ENCODE data around the gene SLF2.

The SLF2 gene

GRCh38 chr10:100983868-100984671, 71.3 kb downstream of the SLF2 start:
- DNase-seq, result no peak

- no peak for DNase-seq
Measured at GRCh38 chr10:100984672-100985177, 72.0 kb downstream of the SLF2 start.

GRCh38 chr10:100985336-100985735, 72.6 kb downstream of the SLF2 start:
- no peak for DNase-seq

DNA sequence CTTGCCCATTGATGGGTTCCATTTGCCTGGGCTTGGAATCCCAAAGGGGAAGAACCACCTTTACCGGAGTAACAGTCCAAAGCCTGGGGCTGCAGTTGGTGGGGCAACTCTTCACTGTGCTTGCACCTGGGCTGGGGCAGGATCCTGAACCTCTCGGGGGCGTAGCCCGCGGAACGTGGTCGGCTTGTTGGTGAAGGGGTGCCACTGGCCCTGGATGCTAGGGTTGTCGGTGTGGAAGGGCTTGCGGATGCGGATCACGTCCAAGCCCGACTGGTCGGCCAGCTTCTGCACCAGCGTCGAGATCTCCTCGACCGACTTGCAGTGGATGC, 73.8 kb downstream of the SLF2 start:
- DNase-seq, result no peak

DNA sequence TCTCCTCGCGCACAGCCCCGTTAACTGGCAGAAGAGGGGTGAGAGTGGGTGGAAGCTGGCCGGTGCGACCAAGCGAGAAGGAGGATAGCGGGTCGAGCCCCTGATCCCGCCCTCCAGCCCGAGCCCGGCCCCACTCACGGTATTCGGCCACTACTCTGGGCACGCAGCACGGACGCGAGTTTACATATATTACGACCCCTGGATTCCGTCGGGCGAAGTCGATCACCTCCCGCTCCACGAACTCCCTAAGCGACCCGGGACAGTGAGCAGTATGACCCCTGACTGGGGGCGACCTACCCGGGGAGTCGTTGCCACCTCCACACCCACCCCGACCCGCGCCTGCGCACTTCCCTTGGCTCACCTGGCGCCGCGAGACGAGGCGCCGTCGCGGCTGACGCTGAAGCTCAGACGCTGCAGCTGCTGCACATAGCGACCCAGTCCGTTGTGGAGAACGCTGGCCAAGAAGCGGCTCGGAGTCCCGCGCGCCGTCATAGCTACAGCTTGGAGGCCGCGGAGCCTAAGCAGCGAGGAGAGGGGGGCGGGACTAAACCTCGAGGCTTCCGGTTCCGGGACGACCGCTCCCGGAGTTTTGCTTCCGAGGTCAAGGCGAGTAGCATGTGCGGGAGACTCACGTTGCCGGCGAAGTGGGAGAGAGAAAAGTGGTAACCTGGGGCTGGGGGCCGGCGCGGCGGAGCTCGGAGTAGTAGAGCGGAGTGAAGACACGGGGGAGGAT, 74.4 kb downstream of the SLF2 start, which contains the start of the genes MRPL43 and TWNK:
Gene MRPL43 (minus strand): TSS at position 546 of the 733 bp plus-strand sequence. CDS start 54 bp downstream, at position 492.
Gene TWNK (plus strand): TSS at position 592 of the 733 bp plus-strand sequence. CDS start 668 bp downstream, outside the sequence.
- DNase-seq, result peak; percentile 68

DNA sequence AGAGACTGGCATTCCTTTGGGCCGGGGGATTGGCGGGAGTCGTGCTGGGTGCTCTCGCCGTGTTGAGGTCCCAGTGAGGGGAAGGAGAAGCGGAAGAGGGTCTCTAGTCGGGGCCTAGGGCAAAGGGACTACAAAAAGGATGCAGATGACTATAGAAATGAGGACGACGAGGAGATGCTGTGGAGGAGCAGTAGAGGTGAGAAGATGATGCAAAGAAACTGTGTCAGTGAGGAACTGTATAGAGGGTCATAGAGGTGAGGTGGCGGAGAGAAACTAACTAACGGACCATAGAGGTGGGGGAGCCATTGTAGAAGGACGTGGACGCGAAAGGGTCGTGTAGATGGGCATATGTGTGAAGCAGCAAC, 74.9 kb downstream of the SLF2 start:
- DNase-seq, result no peak

GRCh38 chr10:100988166-100988565, 75.4 kb downstream of the SLF2 start:
- no peak for DNase-seq

DNA sequence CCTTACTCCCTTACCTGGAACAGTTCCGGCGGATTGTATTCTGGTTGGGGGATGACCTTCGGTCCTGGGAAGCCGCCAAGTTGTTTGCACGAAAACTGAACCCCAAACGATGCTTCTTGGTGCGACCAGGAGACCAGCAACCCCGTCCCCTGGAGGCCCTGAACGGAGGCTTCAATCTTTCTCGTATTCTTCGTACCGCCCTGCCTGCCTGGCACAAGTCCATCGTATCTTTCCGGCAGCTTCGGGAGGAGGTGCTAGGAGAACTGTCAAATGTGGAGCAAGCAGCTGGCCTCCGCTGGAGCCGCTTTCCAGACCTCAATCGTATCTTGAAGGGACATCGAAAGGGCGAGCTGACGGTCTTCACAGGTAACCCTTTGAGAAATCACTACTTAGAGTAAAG, 76.3 kb downstream of the SLF2 start:
- no peak for DNase-seq

DNA sequence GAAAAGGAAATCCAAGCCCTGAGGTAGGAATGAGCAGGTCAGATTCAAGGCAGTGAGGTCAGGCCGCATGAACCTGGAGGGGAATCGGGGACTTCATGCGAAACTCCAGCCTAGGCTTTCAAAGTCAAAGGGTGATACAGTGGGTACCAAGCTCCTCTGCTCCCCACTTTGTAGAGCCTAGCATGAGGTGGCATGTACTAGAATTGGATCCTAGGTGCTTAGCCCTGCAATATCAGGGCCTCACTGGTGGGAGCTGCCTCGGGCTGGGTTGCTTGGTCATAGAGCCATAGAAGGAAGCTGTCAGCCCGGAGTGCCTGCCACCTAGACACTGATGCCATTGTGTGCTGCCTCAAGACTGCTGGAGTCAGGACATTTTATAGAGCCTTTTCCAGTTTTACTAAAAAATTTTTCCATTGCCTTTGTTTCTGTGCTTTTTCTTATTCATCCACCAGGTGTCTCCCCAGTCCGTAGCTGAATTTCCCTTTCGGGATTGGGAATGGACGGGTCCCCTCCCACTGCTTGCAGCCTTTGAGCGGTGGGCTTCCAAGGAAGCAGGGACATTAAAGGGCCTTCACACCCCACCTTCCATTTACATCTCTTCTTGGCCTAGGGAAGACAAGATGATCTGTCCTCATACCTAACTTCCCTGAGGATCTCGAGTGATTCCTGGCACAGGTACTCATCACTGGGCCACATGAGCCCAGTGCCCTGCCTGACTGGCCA, 81.4 kb downstream of the SLF2 start:
- peak; percentile 12 for DNase-seq

- no peak for DNase-seq
Measured at GRCh38 chr10:100995181-100995580, 82.4 kb downstream of the SLF2 start.

- DNase-seq, result peak; percentile 71
Measured at GRCh38 chr10:100996678-100997359, 84.1 kb downstream of the SLF2 start.

DNA sequence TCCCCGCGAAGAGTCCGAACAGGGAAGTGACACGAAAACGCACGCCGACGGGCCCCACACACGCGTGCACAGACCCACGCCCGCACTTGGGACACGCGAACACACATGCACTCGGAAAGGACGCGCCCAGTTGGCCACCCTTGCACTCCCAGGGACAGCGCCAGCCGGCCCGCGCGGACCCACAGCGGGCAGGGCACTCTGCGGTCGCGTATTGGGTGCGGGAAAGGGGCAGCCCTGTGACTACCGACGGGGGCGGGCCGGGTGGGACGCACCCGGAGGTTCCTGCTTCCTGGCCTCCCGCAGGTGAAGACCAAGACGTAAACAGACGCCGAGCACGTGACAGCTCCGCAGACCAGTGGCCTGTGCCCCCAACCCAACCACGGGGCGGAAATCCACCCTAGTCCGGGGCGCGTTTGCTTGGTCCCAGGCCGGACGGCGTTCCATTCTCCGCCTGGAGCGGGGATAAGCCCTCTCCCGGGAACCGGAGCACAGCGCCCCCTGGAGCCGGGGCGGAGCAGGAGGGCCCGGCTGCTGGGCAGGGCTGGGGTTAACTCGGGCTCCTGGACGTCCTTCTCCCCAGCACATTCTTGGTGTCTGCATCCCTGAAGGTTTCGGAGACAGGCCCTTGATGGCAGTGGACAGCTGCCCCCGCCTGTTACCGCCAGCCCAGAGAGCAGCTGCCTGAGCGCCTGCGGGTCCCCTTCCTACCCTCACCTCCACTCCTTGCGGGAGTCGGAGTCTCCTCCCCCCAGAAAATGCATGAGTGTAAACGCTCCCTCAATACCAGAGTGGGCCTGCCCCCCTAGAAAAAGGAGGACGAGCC, 84.8 kb downstream of the SLF2 start:
- peak; percentile 71 for DNase-seq

DNA sequence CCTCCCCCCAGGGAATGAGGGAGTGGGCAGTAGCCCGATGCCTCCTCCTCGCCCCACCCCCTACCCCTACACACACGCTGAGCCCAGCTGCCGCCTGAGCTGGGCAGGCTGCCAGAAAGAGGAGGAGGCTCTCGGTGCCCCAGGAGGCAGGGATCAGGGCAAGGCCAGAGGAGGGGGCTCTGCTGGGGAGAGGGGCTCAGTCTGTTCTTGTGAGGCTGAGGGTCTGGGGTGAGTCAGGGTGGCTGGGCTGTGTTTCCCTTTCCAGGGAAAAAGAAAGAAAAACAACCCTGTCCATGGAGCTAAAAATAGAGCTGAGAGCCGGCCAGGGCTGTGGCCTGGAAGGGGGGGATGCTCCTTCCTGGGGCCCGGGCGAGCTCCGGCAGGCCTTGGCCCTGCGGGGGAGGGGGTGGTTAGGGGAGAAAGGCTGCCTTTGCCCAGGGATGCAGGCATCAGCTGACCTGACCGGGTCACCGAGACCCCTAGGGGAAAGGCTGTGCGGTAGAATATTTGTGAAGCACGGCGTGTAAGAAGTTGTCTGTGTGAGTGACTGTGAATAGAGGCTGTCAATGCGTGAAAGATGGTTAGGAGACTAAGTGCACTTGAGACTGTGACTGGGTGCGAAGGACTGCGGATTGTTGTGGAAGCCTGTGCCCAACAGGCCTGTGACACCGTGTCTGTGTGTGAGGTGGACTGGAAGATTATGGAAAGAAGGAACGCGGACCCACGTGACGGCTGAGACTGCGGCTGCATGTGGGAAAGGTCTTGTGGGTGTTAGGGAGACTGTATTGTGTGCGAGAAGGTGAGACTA, 85.6 kb downstream of the SLF2 start:
- peak; percentile 88 for DNase-seq

DNA sequence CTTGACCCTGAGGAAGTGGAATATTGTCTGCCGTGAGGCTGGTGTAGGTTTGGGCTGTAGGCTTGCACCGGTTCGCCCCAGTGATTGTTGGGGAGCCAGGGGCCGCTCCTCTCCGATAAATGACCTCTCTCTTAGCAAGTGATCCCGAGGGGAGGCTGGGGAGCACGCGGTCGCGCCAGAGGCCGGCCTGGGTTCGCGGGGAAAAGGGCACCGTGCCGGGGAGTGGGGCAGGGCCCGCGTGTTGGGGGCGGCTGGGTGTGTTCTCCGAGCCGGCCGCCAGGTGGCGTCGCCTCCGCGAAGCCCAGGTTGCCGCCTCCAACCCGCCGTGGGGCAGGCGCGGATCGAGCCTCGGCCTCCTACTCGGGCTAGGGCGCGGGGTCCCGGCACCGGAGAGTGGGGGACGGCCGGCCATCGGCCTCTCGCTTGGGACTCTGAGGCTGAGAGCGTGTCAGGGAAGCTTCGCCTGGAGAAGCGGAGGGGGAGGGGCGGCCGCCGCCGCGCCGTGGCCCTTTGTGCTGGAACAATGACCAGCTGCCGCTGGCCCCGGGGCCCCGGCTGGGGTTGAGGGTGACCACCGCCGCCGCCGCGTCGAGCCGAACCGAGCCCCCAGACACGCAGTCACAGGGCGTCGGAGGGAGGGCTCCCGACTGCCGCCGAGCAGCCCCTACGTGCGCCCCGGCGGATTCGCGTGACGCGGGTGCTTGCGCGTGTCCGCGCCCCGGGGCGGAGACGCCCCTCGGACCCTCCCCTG, 86.4 kb downstream of the SLF2 start:
- DNase-seq, result peak; percentile 63

GRCh38 chr10:100999742-101000126, 87.0 kb downstream of the SLF2 start, which contains the start of gene LZTS2:
TSS of gene LZTS2 (plus strand) at chr10:100999808. CDS start at chr10:101002539, 2,731 bp downstream.
- peak; percentile 45 for DNase-seq

GRCh38 chr10:101000127-101000914, 87.6 kb downstream of the SLF2 start:
- peak; percentile 44 for DNase-seq

DNA sequence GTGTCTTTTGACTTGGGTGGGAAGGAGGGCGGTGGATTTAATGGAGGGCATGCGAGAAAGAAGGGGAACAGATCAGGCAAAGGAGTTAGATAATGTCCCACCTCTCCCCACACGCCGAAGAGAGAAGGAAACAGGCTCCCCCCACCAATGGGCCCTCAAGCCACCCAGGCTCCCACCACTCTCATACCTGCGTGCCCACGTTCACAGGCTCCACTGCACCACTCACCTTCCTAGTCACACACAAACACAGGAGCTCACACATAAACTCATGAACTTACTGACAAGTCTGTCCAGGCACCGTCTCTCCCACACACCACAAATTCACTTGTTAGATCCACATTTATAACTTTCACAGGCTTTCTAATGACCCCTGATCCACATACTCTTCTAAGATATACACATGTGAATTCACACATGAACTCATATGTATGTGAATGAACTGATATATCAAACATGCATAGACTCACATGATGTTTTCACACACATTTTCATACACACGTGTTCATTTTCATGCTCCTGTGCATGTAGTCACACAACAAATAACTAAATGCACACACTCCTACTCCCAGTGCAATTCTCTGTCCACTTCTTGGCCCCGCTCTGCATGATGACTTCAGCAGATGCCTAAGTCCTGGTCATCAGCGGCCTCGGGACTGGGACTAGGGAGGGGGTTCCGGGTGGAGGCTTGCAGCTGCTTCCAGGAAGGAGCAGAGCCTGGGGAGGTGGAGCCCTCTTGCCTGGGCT, 88.3 kb downstream of the SLF2 start:
- peak; percentile 19 for DNase-seq

DNA sequence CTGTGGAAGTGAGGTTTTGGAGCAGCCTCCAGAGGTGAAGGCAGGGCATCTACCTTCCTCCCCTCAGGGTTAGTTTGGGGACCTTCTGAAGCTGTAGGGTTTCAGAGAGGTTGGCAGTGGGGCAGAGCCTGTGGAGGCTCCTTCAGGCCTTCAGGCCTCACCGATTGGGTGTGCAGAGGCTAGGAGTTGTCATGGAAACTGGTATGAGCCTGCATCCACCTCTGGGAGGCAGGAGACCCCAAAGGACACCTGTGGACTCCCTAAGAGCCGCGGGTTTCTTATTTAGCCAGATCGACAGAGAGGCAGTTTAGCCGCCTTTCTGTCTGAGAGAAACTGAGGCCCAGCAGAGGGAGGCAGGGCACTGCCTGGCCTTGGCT, 88.9 kb downstream of the SLF2 start:
- no peak for DNase-seq

DNA sequence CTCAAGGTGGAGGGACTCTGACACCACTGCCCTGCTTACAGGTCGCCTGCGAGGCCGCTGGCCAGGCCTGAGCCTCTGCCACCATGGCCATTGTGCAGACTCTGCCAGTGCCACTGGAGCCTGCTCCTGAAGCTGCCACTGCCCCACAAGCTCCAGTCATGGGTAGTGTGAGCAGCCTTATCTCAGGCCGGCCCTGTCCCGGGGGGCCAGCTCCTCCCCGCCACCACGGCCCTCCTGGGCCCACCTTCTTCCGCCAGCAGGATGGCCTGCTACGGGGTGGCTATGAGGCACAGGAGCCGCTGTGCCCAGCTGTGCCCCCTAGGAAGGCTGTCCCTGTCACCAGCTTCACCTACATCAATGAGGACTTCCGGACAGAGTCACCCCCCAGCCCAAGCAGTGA, 89.7 kb downstream of the SLF2 start:
- no peak for DNase-seq
